Activated naive CD8-positive, alpha-beta T cell treated with anti-CD3 and anti-CD28 coated beads, Interleukin-2, amount 50 U/mL, for 24 hours (primary cell): Measurements from ENCODE around the gene DNAJB9.
"Not testable (repeated sequence)": the region's sequence is repeated elsewhere in the genome, so short reads cannot be mapped to it uniquely, and the experiment has no call there.

ENCODE experiments used
- ATAC-seq: fragments of 150-1000 bp; cut with Tn5 transposase; one replicate; pipeline ENCODE4 v1.10.0; 2021
- DNase-seq: peaks from one replicate; pipeline ENCODE4 v3.0.0; 2021
- H3K27ac Mint-ChIP-seq: one replicate; pipeline ENCODE4 v1.8.0; 2021; ENCODE audit warnings: mild to moderate bottlenecking, mixed read lengths
- H3K27me3 Mint-ChIP-seq: one replicate; pipeline ENCODE4 v1.8.0; 2021; ENCODE audit warnings: mixed read lengths
- H3K36me3 Mint-ChIP-seq: one replicate; pipeline ENCODE4 v1.8.0; 2021; ENCODE audit warnings: low read depth, mixed read lengths
- H3K4me1 Mint-ChIP-seq: one replicate; pipeline ENCODE4 v1.8.0; 2021; ENCODE audit warnings: mixed read lengths
- H3K4me3 Mint-ChIP-seq: one replicate; pipeline ENCODE4 v1.8.0; 2021; ENCODE audit warnings: mild to moderate bottlenecking, moderate library complexity, mixed read lengths
- H3K9me3 Mint-ChIP-seq: one replicate; pipeline ENCODE4 v1.8.0; 2021; ENCODE audit warnings: mixed read lengths

DNAJB9 gene

DNA sequence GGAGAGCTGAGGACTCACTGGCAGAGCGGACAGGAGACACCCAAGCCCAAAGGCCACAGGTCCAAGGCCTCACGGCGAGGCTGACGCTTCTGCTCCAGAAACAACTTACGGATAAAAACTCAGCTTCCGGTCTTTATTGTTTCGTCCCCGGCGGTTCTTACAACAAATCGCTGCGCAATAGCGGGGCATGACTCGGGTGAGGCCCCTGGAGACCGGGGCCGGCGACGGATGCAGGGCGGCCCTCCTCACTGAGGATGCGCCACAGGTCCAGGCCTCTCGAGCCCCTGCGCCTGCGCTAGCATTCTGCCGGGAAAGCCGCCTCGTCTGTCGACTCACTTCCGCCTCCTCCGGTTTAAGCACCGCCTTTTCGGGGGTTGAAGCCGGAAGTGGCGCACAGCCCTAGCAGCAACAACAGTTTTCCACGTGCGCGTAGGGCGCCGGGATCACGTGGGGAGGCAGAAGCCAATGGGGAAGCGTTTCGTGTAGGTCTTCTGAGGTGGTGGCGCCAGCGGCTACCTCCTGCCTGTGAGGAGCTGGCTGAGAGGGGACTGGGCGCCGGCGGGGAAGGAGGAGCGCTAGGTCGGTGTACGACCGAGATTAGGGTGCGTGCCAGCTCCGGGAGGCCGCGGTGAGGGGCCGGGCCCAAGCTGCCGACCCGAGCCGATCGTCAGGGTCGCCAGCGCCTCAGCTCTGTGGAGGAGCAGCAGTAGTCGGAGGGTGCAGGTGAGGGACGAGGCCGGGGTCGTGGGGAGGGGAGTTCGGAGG lies at the start of gene DNAJB9, which contains the start of gene THAP5:
TSS of gene DNAJB9 (plus strand) at position 494 of the 765 bp plus-strand sequence. CDS start 1,853 bp downstream, outside the sequence.
TSS of gene THAP5 (minus strand) at position 326 of the 765 bp plus-strand sequence. CDS start at position 189, 137 bp downstream.
- H3K27me3 Mint-ChIP-seq = peaks cover 2% of the 10 kb centered on the region
- H3K4me1 Mint-ChIP-seq = peaks cover 62% of the 10 kb centered on the region
- H3K27ac Mint-ChIP-seq = peak within 1 kb of the TSS; percentile 99
- peak within 1 kb of the TSS; percentile 98 for H3K4me3 Mint-ChIP-seq
- ATAC-seq = peak; percentile 94
- peaks cover 6% of the 10 kb centered on the region for H3K9me3 Mint-ChIP-seq
- H3K36me3 Mint-ChIP-seq = peaks cover 53% of the 10 kb centered on the region
- peak; percentile 98 for DNase-seq

DNA sequence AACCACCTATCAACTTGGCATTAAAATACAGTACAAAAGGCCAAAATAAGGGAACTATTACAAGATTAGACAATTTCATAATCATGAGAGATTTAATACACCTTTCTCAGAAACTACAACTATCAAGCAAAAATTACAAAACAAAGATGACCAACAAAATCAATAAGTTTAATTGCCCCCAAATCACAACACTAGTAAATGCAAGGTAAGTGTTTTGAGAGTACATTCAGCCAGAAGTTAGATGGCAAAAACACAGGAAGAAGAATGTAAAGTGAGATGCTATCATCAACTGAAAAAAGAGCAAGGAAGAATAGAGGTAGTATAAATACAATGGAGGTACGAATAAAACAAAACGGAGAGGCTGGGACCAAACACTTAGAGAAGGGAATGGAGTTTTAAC lies 46.9 kb upstream of the DNAJB9 start:
- Mint-ChIP-seq H3K27me3 (no peaks in the 10 kb centered on the region), H3K36me3 (peaks cover 22% of the 10 kb centered on the region), H3K4me1 (peaks cover 48% of the 10 kb centered on the region), H3K27ac (no peak overlapping the region), H3K4me3 (no peak overlapping the region), H3K9me3 (no peaks in the 10 kb centered on the region)
- DNase-seq = no peak
- no peak for ATAC-seq

DNA sequence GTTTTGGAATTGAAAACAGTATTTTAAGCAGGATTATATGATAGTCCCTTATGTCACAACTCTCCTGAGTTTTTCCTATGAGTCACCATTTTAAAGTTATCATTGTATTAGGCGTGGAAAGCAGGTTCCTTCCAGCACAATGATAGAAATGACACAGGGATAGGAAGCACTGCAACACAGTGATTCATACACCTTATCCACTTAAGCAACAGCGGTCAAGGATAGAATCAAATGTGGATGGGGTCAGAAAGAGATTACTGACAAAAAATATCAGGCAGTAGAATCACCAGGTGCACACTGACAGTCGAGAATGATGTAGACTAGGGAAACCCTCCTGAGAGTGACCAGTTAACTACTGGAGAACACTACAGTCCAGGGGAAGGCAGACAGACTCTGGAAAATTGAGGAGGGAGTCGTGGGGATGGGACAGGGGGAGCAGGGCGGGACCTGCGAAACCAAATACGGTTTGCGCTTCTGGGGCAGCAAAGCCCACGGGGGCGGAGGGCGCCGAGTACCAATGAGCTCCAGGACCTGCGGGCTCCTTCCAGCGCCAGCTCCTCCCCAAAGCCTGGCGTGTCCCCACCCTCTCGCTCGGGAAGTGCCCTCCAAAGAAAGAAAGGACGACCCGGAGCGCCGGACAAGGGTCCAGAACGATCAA lies 44.2 kb upstream of the DNAJB9 start:
- Mint-ChIP-seq H3K4me1 (peaks cover 53% of the 10 kb centered on the region), H3K4me3 (peak overlapping the region; percentile 93), H3K27ac (peak overlapping the region; percentile 98), H3K36me3 (peaks cover 3% of the 10 kb centered on the region), H3K27me3 (no peaks in the 10 kb centered on the region), H3K9me3 (no peaks in the 10 kb centered on the region)
- ATAC-seq (peak; percentile 58), DNase-seq (no peak)

DNA sequence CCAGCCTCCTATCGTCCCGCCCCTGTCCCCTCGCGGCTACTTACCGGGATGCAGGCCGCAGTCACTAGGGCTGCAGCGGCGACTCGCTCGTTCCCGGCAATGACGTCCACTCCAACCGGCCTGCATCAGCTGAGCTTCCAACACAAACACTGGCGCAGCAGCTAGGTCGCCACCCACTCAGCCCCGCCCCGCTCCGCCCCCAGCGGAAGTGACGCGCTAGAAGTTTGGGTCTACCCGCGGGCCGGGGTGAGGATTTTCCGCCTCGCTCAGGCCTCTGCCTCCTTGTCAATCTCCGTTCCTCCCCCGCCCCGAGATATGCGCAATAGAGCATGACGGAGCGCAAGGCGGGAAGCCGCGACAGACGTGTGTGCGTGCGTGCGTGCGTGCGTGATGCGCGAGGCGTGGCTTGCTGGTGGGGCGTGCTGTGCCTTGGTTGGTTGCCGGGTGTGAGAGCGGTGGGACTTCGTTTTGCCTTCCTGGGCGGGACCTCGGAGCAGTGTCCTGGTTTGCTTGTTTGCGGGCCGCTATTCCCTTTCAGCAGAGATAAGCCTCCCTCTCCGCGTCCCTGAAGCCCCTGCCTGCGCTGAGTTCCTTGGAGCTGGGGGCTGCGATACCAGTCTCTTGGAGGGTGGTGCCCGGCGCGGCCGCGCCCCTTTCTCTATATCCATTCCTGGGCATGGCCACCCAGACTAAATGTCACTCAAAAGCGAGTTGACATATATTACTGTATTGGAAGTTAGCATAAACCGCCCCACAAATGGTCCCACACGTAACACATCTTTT lies 43.5 kb upstream of the DNAJB9 start, which contains the start of gene PNPLA8:
TSS of gene PNPLA8 (minus strand) at position 151 of the 783 bp plus-strand sequence. CDS start 10,644 bp downstream, outside the sequence.
- DNase-seq (peak; percentile 100), ATAC-seq (peak; percentile 94)
- H3K9me3 Mint-ChIP-seq = no peaks in the 10 kb centered on the region
- peaks cover 50% of the 10 kb centered on the region for H3K4me1 Mint-ChIP-seq
- peak within 1 kb of the TSS; percentile 98 for H3K27ac Mint-ChIP-seq
- H3K36me3 Mint-ChIP-seq = peaks cover 3% of the 10 kb centered on the region
- H3K27me3 Mint-ChIP-seq = no peaks in the 10 kb centered on the region
- peak within 1 kb of the TSS; percentile 93 for H3K4me3 Mint-ChIP-seq

DNA sequence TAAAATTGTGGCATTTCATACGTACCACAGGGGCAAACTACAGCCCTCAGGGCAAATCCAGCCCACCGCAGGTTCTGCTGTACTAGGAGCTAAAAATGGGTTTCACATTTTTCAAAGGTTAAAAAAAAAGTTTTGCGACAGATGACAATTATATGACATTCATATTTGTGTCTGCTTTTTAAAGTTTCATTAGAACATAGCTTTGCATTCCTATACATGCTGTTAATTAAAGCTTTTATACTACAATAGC lies 43.0 kb upstream of the DNAJB9 start:
- DNase-seq = no peak
- Mint-ChIP-seq H3K36me3 (peaks cover 3% of the 10 kb centered on the region), H3K4me1 (peaks cover 46% of the 10 kb centered on the region), H3K9me3 (no peaks in the 10 kb centered on the region), H3K27ac (peak overlapping the region; percentile 98), H3K4me3 (peak overlapping the region; percentile 93), H3K27me3 (no peaks in the 10 kb centered on the region)
- ATAC-seq = no peak

DNA sequence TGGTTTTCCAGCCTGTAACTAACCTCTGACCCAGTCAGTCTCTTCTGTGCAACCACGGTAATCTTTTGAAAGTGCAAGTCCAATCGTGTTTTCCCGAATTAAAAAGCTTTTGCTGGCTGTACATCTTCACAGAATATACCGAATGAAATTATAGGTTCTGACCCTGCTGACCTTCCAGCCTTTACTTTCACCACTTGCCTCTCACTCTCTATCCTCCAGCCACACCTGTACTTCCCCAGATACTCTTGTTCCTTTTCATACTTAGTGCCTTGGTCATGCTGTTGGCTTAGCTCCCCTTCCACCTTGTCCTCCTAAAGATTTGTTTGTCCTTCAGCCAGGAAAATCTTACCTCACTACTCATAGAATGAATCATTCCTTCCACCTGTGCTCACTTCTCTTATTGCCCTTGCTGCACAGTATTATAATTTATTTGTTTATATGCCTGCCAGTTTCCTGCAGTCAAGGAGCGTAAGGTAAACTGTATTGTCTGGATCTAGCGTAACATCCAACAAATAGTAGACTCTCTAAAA lies 41.4 kb upstream of the DNAJB9 start:
- no peaks in the 10 kb centered on the region for H3K9me3 Mint-ChIP-seq

DNA sequence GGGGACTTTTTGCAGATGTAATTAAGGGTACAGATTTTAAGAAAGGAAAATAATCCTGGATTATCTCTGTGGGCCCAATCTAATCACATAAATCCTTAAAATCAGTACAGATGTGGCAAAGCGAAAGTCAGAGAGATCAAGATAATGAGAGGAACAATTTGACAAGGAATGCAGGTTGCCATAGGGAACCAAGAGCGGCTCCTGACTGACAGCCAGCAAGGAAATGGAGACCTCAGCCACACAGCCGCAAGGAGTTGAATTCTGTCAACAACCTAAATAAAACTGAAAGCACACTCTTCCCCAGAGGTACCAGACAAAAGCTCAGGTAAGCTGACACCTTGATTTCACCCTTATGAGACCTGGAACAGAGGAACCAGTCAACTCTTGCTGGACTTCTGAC lies 40.3 kb upstream of the DNAJB9 start:
- Mint-ChIP-seq H3K36me3 (peaks cover 4% of the 10 kb centered on the region), H3K27me3 (peaks cover 2% of the 10 kb centered on the region), H3K4me3 (no peak overlapping the region), H3K9me3 (no peaks in the 10 kb centered on the region), H3K27ac (no peak overlapping the region), H3K4me1 (peaks cover 25% of the 10 kb centered on the region)
- DNase-seq = no peak
- ATAC-seq = no peak

More for the DNA sequence above, 41.4 kb upstream of the DNAJB9 start:
- DNase-seq (no peak), ATAC-seq (no peak)
- H3K27me3 Mint-ChIP-seq = no peaks in the 10 kb centered on the region
- peaks cover 3% of the 10 kb centered on the region for H3K36me3 Mint-ChIP-seq
- H3K4me3 Mint-ChIP-seq = peak overlapping the region; percentile 25
- H3K4me1 Mint-ChIP-seq = peaks cover 35% of the 10 kb centered on the region
- H3K27ac Mint-ChIP-seq = peak overlapping the region; percentile 36

DNA sequence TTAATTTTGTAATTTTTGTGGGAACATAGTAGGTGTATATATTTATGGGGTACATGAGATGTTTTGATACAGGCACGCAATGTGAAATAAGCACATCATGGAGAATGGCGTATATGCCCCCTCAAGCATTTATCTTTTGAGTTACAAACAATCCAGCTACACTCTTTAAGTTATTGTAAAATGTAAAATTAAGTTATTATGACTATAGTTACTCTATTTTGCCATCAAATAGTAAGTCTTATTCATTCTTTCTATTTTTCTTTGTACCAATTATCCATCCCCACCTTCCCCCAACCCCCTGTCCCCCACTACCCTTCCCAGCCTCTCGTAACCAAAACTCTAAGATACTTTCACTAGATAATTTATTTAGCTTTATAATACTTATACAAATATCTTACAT lies 36.0 kb upstream of the DNAJB9 start:
- DNase-seq = no peak
- ATAC-seq = no peak
- Mint-ChIP-seq H3K27ac (no peak overlapping the region), H3K27me3 (peaks cover 7% of the 10 kb centered on the region), H3K4me1 (no peaks in the 10 kb centered on the region), H3K4me3 (no peak overlapping the region), H3K9me3 (no peaks in the 10 kb centered on the region), H3K36me3 (peaks cover 2% of the 10 kb centered on the region)

DNA sequence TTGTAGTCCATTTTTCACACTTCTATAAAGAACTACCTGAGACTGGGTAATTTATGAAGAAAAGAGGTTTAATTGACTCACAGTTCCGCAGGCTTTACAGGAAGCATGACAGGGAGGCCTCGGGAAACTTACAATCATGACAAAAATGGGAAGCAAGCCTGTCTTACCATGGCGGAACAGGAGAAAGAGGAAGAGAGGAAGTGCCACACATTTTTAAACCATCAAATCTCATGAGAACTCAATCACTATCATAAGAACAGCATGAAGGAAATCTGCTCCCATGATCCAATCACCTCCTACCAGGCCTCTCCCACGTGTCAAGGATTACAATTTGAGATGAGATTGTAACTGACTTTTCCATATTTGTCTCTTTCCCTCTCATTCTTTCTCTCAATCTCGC lies 34.4 kb upstream of the DNAJB9 start:
- Mint-ChIP-seq H3K4me3 (no peak overlapping the region), H3K4me1 (no peaks in the 10 kb centered on the region), H3K27ac (no peak overlapping the region), H3K27me3 (peaks cover 7% of the 10 kb centered on the region), H3K36me3 (peaks cover 2% of the 10 kb centered on the region), H3K9me3 (no peaks in the 10 kb centered on the region)
- no peak for ATAC-seq
- no peak for DNase-seq

DNA sequence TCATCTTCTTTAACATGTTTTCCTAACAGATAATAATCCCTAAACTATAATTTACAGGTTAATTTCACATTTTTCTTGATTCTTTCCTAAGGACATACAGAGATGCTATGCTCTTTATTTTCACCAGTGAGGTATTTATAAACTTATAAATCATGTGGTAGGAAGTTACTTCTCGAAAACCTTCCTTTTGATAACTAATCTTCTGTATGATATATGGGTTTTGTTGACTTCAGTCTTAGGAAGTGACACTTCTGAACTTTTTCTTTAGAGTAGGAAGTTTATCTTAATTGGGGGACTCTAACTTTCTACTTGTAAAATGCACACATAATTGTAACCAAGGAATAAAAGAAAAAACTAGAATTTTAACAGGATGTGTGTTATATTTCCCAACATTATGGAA lies 33.9 kb upstream of the DNAJB9 start:
- H3K36me3 Mint-ChIP-seq = peaks cover 2% of the 10 kb centered on the region
- no peak for DNase-seq
- H3K4me1 Mint-ChIP-seq = no peaks in the 10 kb centered on the region
- no peaks in the 10 kb centered on the region for H3K9me3 Mint-ChIP-seq
- H3K27ac Mint-ChIP-seq = no peak overlapping the region
- peaks cover 7% of the 10 kb centered on the region for H3K27me3 Mint-ChIP-seq
- H3K4me3 Mint-ChIP-seq = no peak overlapping the region
- no peak for ATAC-seq

DNA sequence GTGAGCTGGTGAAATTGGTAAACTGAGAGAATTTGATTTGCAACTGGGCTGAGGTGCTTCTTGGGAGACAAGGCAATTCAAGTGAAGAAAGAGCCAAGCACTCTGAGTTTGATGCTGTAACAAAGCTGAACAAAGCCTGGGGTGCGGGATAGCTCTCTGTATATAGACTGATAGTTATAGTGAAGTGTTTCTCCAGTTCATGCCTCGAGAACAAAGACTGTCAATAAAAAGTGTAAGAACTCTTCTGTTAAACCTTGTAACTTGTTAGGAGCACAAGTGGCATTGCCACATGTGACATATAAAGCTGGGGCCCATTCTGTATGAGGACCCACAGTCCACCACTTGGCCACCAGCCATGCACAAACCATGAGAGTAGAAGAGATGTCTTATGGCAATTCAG lies 32.4 kb upstream of the DNAJB9 start:
- no peak for DNase-seq
- no peak for ATAC-seq
- H3K27ac Mint-ChIP-seq = no peak overlapping the region
- no peaks in the 10 kb centered on the region for H3K9me3 Mint-ChIP-seq
- H3K4me3 Mint-ChIP-seq = no peak overlapping the region
- H3K27me3 Mint-ChIP-seq = peaks cover 7% of the 10 kb centered on the region
- H3K36me3 Mint-ChIP-seq = peaks cover 2% of the 10 kb centered on the region
- no peaks in the 10 kb centered on the region for H3K4me1 Mint-ChIP-seq

DNA sequence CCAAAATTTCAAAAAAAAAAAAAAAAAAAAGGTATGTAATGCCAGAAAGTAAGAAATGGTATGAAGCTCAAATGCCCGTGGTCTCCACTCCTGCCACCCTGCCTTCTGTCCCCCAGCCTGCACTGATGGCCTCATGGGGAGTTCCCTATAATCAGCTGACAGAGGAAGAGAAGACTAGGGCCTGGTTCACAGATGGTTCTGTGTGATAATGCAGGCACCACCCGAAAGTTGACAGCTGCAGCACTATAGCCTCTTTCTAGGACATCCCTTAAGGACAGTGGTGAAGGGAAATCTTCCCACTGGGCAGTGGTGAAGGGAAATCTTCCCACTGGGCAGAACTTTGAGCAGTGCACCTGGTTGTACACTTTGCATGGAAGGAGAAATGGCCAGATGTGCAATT lies 31.4 kb upstream of the DNAJB9 start:
- not testable (repeated sequence) for H3K9me3 Mint-ChIP-seq, H3K4me1 Mint-ChIP-seq, DNase-seq, ATAC-seq, H3K27ac Mint-ChIP-seq, H3K4me3 Mint-ChIP-seq, H3K36me3 Mint-ChIP-seq, H3K27me3 Mint-ChIP-seq

DNA sequence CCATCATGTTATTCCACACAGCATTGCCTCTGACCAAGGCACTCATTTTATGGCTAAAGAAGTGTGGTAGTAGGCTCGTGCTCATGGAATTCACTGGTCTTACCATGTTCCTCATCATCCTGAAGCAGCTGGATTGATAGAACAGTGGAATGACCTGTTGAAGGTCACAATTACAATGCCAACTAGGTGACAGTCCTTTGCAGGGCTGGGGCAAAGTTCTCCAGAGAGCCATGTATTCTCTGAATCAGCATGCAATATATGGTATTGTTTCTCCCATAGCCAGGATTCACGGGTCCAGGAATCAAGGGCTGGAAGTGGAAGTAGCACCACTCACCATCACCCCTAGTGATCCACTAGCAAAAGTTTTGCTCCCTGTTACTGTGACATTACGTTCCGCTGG lies 31.0 kb upstream of the DNAJB9 start:
- not testable (repeated sequence) for H3K27ac Mint-ChIP-seq, H3K27me3 Mint-ChIP-seq, H3K4me1 Mint-ChIP-seq, H3K9me3 Mint-ChIP-seq, ATAC-seq, H3K36me3 Mint-ChIP-seq, H3K4me3 Mint-ChIP-seq, DNase-seq

DNA sequence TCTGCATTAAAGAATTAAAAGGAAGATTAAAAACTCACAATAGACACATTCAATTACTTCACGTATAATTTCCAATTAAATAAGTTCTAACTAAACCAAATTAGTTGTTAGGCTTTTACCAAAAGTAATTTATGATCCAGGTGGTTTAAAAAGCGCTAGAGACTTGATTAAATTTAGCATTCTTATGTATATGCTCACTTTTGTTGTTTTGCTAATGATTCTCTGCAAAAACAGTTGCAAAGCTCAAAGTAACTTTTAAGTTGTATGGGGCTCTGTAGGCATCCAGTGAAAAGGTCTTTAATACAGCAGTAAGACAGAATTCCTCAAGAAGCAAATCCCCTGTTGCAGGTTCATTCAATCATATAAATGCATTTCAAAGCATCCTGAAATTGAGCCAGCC lies 28.2 kb upstream of the DNAJB9 start:
- Mint-ChIP-seq H3K36me3 (no peaks in the 10 kb centered on the region), H3K9me3 (no peaks in the 10 kb centered on the region), H3K27me3 (no peaks in the 10 kb centered on the region), H3K27ac (no peak overlapping the region), H3K4me1 (no peaks in the 10 kb centered on the region), H3K4me3 (no peak overlapping the region)
- ATAC-seq = no peak
- DNase-seq = no peak
